ENCODE results near the gene RFX2.
"Not testable (repeated sequence)": the region's sequence is repeated elsewhere in the genome, so short reads cannot be mapped to it uniquely, and the experiment has no call there.

Gene RFX2

GRCh38 chr19:6006896-6007295 lies 103.4 kb downstream of the RFX2 start:
- DNase-seq, result no peak

GRCh38 chr19:6006070-6006446 lies 104.2 kb downstream of the RFX2 start:
- not testable (repeated sequence) for DNase-seq

- DNase-seq, result no peak
Observed at GRCh38 chr19:6005321-6006069, 104.8 kb downstream of the RFX2 start.

GRCh38 chr19:6003976-6004375 lies 106.3 kb downstream of the RFX2 start:
- DNase-seq, result no peak

- no peak for DNase-seq
Observed at GRCh38 chr19:6002591-6002990, 107.7 kb downstream of the RFX2 start.

GRCh38 chr19:6000228-6000847 lies 110.0 kb downstream of the RFX2 start:
- no peak for DNase-seq

- no peak for DNase-seq
Observed at GRCh38 chr19:5999693-6000092, 110.6 kb downstream of the RFX2 start.

GRCh38 chr19:5997371-5997770 lies 112.9 kb downstream of the RFX2 start:
- DNase-seq, result no peak

- DNase-seq, result no peak
Observed at GRCh38 chr19:5996623-5997320, 113.5 kb downstream of the RFX2 start.

- DNase-seq, result no peak
Observed at GRCh38 chr19:5996102-5996501, 114.2 kb downstream of the RFX2 start.

- no peak for DNase-seq
Observed at GRCh38 chr19:5995606-5996005, 114.7 kb downstream of the RFX2 start.

- no peak for DNase-seq
Observed at GRCh38 chr19:5994405-5995165, 115.7 kb downstream of the RFX2 start.

- no peak for DNase-seq
Observed at GRCh38 chr19:5993648-5994358, 116.5 kb downstream of the RFX2 start.

- DNase-seq, result no peak
Observed at GRCh38 chr19:5993201-5993600, 117.1 kb downstream of the RFX2 start.

- DNase-seq, result no peak
Observed at GRCh38 chr19:5992756-5993155, 117.5 kb downstream of the RFX2 start.

- DNase-seq, result no peak
Observed at GRCh38 chr19:5991244-5991838, 119.0 kb downstream of the RFX2 start.

- DNase-seq, result no peak
Observed at GRCh38 chr19:5990289-5990797, 120.0 kb downstream of the RFX2 start.

- no peak for DNase-seq
Observed at GRCh38 chr19:5989388-5990074, 120.8 kb downstream of the RFX2 start.

- no peak for DNase-seq
Observed at GRCh38 chr19:5988517-5989387, 121.5 kb downstream of the RFX2 start.

GRCh38 chr19:5987077-5987818 lies 123.1 kb downstream of the RFX2 start:
- DNase-seq, result peak; percentile 78
